Colonic mucosa (tissue), 4 donors: ENCODE data around the gene SGTB. TPM values are rescaled to one million over a fixed set of nuclear protein-coding genes. Genes with fewer than 3 reads are reported as not detected.
"Not testable (repeated sequence)": the region's sequence is repeated elsewhere in the genome, so short reads cannot be mapped to it uniquely, and the experiment has no call there.

Experiments used
- DNase-seq: peaks from one replicate; pipeline ENCODE4 v3.0.0-alpha.2; 2020
- H3K27ac ChIP-seq: fragments of 200-600 bp; one replicate; pipeline ENCODE4 v1.8.0; 2021
- H3K27me3 ChIP-seq: fragments of 200-600 bp; one replicate; pipeline ENCODE4 v1.8.0; 2021
- H3K36me3 ChIP-seq: fragments of 200-600 bp; one replicate; pipeline ENCODE4 v1.8.0; 2021
- H3K4me1 ChIP-seq: fragments of 200-600 bp; one replicate; pipeline ENCODE4 v1.8.0; 2021; ENCODE audit warnings: mild to moderate bottlenecking
- H3K4me3 ChIP-seq: fragments of 200-600 bp; one replicate; pipeline ENCODE4 v1.8.0; 2021
- H3K9ac ChIP-seq, 2 donors: one replicate each; pipeline ENCODE4 v1.7.0; 2013; ENCODE audit warnings: control low read depth in 2 of 2, low read depth in 2 of 2, low read length in 2 of 2
- H3K9me3 ChIP-seq: fragments of 200-600 bp; one replicate; pipeline ENCODE4 v1.8.0; 2021
- intact Hi-C: fragments of 100-400 bp; cut with DNase I; formaldehyde crosslinking; loops from one replicate; pipeline ENCODE4 v1.14.1; 2022
- total RNA-seq, 2 donors: library from RNA; stranded (reverse); fragmentation: NEBNext Ultra II Directional in 1 of 2; extraction: Animal tissue kit (Norgen Biotek cat#: 25700) in 1 of 2; gene quantifications; one replicate each; pipeline ENCODE4 v1.2.1, GENCODE V29; 2021
- TF ChIP-seq, protein P1 (sequence below): fragments of 200-600 bp; IDR thresholded peaks from one replicate; pipeline ENCODE4 v1.8.0; 2022; ENCODE audit warnings: antibody characterized with exemption, mild to moderate bottlenecking
- donor health status: healthy.
- donor health status: DM: no; HTN: no; CAD: no.
- donor health status: DM: no; HTN: no; CAD: no.

SGTB gene
- total RNA-seq, 2 donors from 2014 or later = 3.7 to 4.4 TPM

DNA sequence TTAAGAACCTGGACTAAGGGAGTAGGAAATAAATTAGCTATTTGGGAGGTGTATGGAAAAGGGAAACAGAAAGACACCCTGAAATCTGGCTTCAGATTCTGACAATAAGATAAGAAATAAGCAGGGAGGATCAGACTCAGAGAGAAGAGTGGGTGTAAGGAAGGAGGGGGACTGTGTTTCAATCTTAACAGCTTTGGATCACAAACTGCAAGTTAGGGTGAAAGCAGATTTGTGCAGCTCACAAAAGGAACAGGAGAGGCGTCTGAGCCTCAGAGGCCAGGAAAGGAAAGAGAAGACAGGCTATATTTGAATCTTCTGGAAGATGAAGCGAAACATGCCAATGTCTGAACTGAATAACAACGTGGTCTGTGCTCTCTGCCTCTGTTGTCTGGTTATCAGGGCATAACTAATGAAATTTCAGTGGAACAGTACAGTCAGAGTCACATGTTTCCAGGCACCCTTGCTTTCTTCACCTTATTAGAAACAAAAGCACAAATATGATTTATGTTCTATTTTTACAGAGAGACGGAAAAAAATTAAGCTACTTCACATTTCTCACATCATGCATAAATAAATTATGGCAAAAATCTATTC is 26.6 kb downstream of the SGTB start:
- Histone ChIP-seq H3K36me3 (no peaks in the 10 kb centered on the region), H3K27ac (no peak overlapping the region), H3K9me3 (no peaks in the 10 kb centered on the region), H3K27me3 (no peaks in the 10 kb centered on the region), H3K4me1 (no peaks in the 10 kb centered on the region), H3K9ac (no peak overlapping the region), H3K4me3 (no peak overlapping the region)
- intact Hi-C loops = no loop called here
- TF ChIP-seq, protein P1, sequence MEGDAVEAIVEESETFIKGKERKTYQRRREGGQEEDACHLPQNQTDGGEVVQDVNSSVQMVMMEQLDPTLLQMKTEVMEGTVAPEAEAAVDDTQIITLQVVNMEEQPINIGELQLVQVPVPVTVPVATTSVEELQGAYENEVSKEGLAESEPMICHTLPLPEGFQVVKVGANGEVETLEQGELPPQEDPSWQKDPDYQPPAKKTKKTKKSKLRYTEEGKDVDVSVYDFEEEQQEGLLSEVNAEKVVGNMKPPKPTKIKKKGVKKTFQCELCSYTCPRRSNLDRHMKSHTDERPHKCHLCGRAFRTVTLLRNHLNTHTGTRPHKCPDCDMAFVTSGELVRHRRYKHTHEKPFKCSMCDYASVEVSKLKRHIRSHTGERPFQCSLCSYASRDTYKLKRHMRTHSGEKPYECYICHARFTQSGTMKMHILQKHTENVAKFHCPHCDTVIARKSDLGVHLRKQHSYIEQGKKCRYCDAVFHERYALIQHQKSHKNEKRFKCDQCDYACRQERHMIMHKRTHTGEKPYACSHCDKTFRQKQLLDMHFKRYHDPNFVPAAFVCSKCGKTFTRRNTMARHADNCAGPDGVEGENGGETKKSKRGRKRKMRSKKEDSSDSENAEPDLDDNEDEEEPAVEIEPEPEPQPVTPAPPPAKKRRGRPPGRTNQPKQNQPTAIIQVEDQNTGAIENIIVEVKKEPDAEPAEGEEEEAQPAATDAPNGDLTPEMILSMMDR = no peak
- DNase-seq = no peak

DNA sequence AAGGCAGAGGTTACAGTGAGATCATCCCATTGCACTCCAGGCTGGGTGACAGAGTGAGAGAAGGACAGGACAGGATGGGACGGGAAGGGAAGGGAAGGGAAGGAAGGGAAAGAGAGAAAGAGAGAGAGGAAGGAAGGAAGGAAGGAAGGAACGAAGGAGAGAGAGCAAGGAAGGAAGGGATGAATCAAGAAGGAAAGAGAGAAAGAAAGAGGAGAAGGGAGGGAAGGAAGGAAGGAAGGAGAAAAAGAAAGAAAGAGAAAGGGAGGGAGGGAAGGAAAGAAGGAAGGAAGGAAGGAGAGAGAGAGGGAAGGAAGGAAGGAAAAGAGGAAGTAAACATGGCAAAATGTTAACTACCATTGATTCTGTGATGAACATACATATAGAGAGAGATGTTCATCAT is 28.8 kb downstream of the SGTB start:
- Histone ChIP-seq H3K9ac (no peak overlapping the region), H3K36me3 (no peaks in the 10 kb centered on the region), H3K9me3 (no peaks in the 10 kb centered on the region), H3K4me1 (no peaks in the 10 kb centered on the region), H3K27ac (no peak overlapping the region), H3K27me3 (no peaks in the 10 kb centered on the region), H3K4me3 (no peak overlapping the region)
- intact Hi-C loops = no loop called here
- no peak for DNase-seq
- TF ChIP-seq, protein P1 = no peak

DNA sequence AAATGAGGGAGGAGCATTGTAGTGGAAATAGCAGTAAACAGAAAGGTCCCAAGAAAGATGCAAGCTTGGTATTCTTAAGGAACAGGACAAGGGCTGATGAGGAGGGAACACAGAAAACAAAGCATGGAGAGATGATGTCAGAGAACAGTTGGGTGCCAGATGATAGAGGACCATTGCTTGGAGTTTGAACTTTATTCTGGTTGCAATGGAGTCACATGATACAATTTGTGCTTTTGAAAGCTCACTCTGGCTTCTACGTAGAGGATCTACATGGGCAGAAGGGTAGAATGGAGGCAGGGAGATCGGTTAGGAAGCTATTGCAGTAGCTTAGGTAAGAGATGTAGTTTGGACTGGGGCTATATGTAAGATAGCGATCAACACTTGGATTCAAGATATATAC is 39.8 kb downstream of the SGTB start:
- Histone ChIP-seq H3K36me3 (no peaks in the 10 kb centered on the region), H3K4me1 (no peaks in the 10 kb centered on the region), H3K27me3 (no peaks in the 10 kb centered on the region), H3K9ac (no peak overlapping the region), H3K4me3 (no peak overlapping the region), H3K9me3 (no peaks in the 10 kb centered on the region), H3K27ac (no peak overlapping the region)
- intact Hi-C loops = no loop called here
- DNase-seq = no peak
- TF ChIP-seq, protein P1 = no peak

DNA sequence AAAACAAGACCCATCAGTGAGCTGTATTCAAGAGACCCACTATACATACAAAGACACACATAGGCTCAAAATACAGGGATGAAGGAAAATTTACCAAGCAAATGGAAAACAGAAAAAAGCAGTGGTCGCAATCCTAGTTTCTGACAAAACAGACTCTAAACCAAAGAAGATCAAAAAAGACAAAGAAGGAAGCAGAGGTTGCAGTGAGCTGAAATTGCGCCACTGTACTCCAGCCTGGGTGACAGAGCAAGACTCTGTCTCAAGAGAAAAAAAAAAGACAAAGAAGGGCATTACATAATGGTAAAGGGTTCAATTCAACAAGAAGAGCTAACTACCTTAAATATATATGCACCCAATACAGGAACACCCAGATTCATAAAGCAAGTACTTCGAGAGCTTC is 45.9 kb downstream of the SGTB start:
- intact Hi-C loops, H3K36me3 ChIP-seq, H3K27me3 ChIP-seq, H3K4me3 ChIP-seq, H3K9me3 ChIP-seq, H3K27ac ChIP-seq, DNase-seq, H3K4me1 ChIP-seq, H3K9ac ChIP-seq: not testable (repeated sequence)

DNA sequence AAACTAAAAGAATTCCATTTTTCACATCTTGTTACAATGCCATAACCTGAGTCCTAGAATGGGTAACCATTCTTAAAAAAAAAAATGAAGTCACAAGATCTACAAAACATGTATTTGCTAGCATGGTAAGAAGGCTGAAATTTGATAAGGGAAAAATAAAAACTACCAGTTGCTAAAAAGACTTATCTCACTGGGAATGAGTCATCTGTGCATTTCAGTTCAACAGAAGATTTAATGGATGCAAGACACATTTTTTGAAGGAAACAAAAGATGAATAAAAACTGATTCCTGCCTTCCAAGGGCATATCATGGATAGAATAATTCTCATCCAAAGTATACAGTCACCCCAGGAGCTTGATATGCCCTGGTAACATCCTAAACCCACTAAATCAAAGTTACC is 47.2 kb downstream of the SGTB start:
- Histone ChIP-seq H3K4me1 (no peaks in the 10 kb centered on the region), H3K9ac (no peak overlapping the region), H3K36me3 (no peaks in the 10 kb centered on the region), H3K9me3 (no peaks in the 10 kb centered on the region), H3K27me3 (no peaks in the 10 kb centered on the region), H3K4me3 (no peak overlapping the region), H3K27ac (no peak overlapping the region)
- no peak for DNase-seq
- TF ChIP-seq, protein P1 = no peak
- intact Hi-C loops = no loop called here

DNA sequence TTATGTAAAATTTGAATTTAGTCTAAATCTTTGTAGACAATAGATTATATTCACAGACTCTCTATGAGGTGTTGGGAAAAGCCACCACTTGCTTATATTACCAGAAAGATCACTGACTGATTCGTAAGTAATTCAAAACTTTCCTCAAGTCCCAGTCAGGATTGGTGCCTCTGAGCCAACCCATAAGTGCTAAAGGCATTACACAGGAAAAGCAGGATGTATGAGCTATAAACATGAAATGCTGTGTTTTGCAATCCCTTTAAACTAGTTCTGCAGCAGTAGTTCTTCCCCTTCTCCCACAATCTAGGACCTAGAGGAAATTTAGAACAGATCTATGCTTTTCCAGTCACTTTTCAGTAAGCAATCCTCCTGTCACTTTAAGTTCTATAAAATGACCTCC is 49.1 kb downstream of the SGTB start:
- intact Hi-C loops = no loop called here
- H3K9me3 ChIP-seq = no peaks in the 10 kb centered on the region
- no peaks in the 10 kb centered on the region for H3K27me3 ChIP-seq
- TF ChIP-seq, protein P1 = no peak
- no peaks in the 10 kb centered on the region for H3K4me1 ChIP-seq
- H3K36me3 ChIP-seq = no peaks in the 10 kb centered on the region
- no peak overlapping the region for H3K27ac ChIP-seq
- DNase-seq = no peak
- no peak overlapping the region for H3K4me3 ChIP-seq
- H3K9ac ChIP-seq = no peak overlapping the region
